HFF-Myc (cell line): ENCODE measurements around the gene STAB2.

Source experiments
- DNase-seq: peaks from one replicate; pipeline ENCODE4 v3.0.0-alpha.2; 2011; ENCODE audit warnings: low read depth; ENCODE audit errors: extremely low read depth
- H3K4me3 ChIP-seq: replicated peaks from 2 replicates; pipeline ENCODE4 v1.5.1; 2011; ENCODE audit warnings: low read depth, mild to moderate bottlenecking, control low read depth, low read length
- TF ChIP-seq, protein P1 (sequence below): IDR thresholded peaks from 2 replicates; pipeline ENCODE4 v1.5.1; 2012; ENCODE audit warnings: mild to moderate bottlenecking, low read depth, low read length, control low read depth; ENCODE audit errors: missing control alignments

Gene STAB2

GRCh38 chr12:103742349-103742932 lies 155.4 kb downstream of the STAB2 start:
- peak; percentile 39 for DNase-seq
- no peak overlapping the region for H3K4me3 ChIP-seq
- TF ChIP-seq, protein P1, sequence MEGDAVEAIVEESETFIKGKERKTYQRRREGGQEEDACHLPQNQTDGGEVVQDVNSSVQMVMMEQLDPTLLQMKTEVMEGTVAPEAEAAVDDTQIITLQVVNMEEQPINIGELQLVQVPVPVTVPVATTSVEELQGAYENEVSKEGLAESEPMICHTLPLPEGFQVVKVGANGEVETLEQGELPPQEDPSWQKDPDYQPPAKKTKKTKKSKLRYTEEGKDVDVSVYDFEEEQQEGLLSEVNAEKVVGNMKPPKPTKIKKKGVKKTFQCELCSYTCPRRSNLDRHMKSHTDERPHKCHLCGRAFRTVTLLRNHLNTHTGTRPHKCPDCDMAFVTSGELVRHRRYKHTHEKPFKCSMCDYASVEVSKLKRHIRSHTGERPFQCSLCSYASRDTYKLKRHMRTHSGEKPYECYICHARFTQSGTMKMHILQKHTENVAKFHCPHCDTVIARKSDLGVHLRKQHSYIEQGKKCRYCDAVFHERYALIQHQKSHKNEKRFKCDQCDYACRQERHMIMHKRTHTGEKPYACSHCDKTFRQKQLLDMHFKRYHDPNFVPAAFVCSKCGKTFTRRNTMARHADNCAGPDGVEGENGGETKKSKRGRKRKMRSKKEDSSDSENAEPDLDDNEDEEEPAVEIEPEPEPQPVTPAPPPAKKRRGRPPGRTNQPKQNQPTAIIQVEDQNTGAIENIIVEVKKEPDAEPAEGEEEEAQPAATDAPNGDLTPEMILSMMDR: no peak

DNA sequence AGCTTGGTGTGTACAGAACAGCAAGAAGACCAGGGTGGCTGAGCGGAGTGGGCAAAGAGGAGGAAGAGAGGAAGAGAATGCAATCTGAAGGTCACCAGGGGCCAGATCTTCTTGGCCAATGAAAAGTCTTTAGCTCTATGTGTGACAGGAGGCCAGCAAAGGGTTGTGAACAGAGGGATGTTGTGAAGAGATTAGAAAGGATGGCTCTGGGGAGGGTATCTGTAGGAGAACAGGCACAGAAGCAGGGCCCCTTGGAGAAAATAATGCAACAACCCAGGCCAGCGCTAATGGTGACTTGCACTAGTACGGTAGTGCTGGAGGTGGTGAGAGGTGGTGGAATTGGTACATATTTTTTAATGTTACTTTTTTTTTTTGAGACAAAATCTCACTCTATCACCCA lies 156.7 kb downstream of the STAB2 start:
- no peak overlapping the region for H3K4me3 ChIP-seq
- DNase-seq: no peak
- TF ChIP-seq, protein P1: no peak

GRCh38 chr12:103745962-103746361 lies 158.9 kb downstream of the STAB2 start:
- no peak for DNase-seq

DNA sequence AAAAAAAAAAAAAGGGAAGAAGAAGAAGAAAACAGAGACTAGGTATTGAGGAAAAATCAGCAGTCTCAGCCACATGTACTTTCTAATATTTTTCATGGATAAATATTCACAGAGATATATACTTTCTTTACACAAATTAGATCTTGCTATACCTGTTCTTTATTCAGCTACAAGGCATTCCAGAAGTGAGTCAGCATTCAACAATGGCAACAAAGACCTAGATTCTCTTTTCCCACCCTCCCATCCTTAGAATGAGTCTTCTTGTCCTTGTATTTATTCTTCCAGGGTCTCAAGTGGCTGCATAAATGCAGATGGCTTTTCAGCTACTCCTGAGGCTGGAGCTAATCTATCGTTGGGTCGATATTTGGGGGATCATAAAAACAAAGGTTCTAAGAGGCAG lies 160.9 kb downstream of the STAB2 start:
- TF ChIP-seq, protein P1: no peak
- DNase-seq: no peak
- H3K4me3 ChIP-seq: no peak overlapping the region

More at GRCh38 chr12:103745962-103746361, 158.9 kb downstream of the STAB2 start:
- TF ChIP-seq, protein P1: no peak
- no peak overlapping the region for H3K4me3 ChIP-seq

- TF ChIP-seq, protein P1: no peak
- DNase-seq: no peak
- no peak overlapping the region for H3K4me3 ChIP-seq
These were observed 161.8 kb downstream of the STAB2 start for GRCh38 chr12:103748875-103749274.

DNA sequence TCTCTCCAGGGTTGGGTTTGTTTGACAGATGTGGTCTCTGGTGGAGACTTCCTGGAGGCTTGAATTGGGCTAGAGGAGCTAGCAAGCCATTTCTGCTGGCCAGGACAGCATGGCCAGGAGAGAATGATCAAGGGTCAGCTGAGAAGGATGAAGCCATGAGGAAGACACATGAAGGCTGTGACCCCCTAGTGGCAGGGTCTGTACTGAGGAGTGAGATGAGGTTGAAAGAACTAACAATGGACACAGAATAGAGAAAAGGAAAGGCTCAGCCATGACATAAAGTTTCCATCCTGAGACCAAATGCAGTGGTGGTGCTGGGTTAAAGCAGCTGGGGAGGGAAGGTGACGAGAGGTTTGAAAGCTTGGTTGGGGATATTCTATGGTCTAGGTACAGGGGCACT lies 164.1 kb downstream of the STAB2 start:
- H3K4me3 ChIP-seq: no peak overlapping the region
- TF ChIP-seq, protein P1: peak; percentile 12
- no peak for DNase-seq

DNA sequence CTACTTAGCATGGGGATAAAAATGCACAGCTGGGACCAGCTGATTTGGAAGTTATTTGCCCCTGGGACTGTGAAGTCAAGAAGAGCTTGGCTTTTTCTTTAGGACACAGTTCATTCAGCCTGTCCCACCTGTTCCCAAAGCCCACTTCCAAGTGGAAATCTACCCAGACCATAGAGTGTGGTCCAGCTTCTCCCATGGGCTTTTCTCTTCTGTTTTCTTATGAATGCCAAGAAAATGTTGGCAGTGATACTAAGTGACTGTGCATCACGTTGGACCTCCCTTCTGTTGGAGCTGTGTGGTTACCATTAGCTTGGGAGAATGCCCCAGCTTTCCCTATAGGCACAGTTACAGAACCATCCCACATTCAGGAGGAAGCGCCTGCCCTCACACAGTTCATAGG lies 164.5 kb downstream of the STAB2 start:
- no peak for DNase-seq
- no peak overlapping the region for H3K4me3 ChIP-seq
- TF ChIP-seq, protein P1: no peak
